GM23248 (cell line): ENCODE data around the gene KCTD14.

Experiments used
- EZH2 ChIP-seq: fragments of 200-600 bp; sonication (generic); IDR thresholded peaks from 2 replicates; pipeline ENCODE4 v1.6.1; 2018; ENCODE audit warnings: antibody characterized with exemption, mild to moderate bottlenecking; ENCODE audit not compliant: insufficient read depth, poor library complexity, severe bottlenecking
- EZH2phosphoT487 ChIP-seq: fragments of 200-600 bp; sonication (generic); IDR thresholded peaks from 2 replicates; pipeline ENCODE4 v1.6.1; 2018; ENCODE audit warnings: antibody characterized with exemption, moderate library complexity, mild to moderate bottlenecking, low read depth; ENCODE audit not compliant: insufficient read depth

DNA sequence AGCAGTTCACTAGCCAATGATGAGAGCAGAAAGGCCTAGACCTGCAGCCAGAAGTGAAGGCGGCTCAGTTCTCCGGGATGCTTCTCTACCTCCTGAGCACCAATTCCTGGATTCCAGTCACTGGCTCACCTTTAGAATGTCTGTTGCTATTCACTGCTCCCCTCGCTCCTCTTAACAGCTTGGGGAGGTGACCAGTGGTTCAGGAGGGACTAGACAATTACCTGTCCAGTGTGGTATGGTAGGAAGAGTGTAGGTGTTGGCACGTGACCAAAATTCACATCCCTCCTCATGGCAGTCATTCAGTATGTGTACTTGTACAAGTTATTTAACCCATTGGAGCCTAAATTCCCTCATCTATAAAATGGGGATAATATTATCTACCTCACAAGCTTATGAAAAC lies 44.6 kb upstream of the KCTD14 start:
- no peak for TF ChIP-seq EZH2phosphoT487
- TF ChIP-seq EZH2: no peak
